GM12878 (cell line): ENCODE results near the gene PLEKHA5.

Source experiments
- CBFB ChIP-seq: IDR thresholded peaks from 2 replicates; pipeline ENCODE4 v1.6.1; 2016; ENCODE audit warnings: antibody characterized with exemption, low read depth
- CTCF ChIP-seq, 3 experiments: IDR thresholded peaks in 2 of 3; conservative IDR thresholded peaks in 1 of 3; 2 replicates each; pipeline ENCODE4 v1.5.1; 2011; ENCODE audit warnings: low read depth in 3 of 3, low read length in 3 of 3, mild to moderate bottlenecking in 3 of 3, control low read depth in 2 of 3, moderate library complexity in 2 of 3, inconsistent platforms in 1 of 3, mixed read lengths in 1 of 3; ENCODE audit not compliant: control insufficient read depth in 2 of 3, insufficient read depth in 1 of 3; ENCODE audit errors: extremely low read depth in 1 of 3
- GABPA ChIP-seq: IDR thresholded peaks from 2 replicates; pipeline ENCODE4 v1.6.1; 2014; ENCODE audit warnings: antibody characterized with exemption, low read depth, mild to moderate bottlenecking, inconsistent platforms
- POLR2A ChIP-seq: IDR thresholded peaks from 2 replicates; pipeline ENCODE4 v1.6.1; 2011; ENCODE audit warnings: low read depth, mild to moderate bottlenecking, low read length
- POLR2AphosphoS5 ChIP-seq: IDR thresholded peaks from 2 replicates; pipeline ENCODE4 v1.6.1; 2011; ENCODE audit warnings: mild to moderate bottlenecking, low read length, inconsistent platforms
- POU2F2 ChIP-seq: IDR thresholded peaks from 3 replicates; pipeline ENCODE4 v1.6.1; 2011; ENCODE audit warnings: low read depth, mild to moderate bottlenecking, low read length, borderline replicate concordance
- SMARCA5 ChIP-seq: fragments of 450-650 bp; IDR thresholded peaks from 2 replicates; pipeline ENCODE4 v1.6.1; 2017; ENCODE audit warnings: mild to moderate bottlenecking
- SMC3 ChIP-seq: IDR thresholded peaks from 2 replicates; pipeline ENCODE4 v1.6.1; 2011; ENCODE audit warnings: low read length, improper control_type of control experiment, borderline replicate concordance

GRCh38 chr12:19131025-19131444 lies 1.5 kb downstream of the PLEKHA5 start:
- TF ChIP-seq SMC3 (no peak), POLR2AphosphoS5 (no peak), SMARCA5 (no peak), GABPA (no peak), CTCF (IDR thresholded peaks at IDR 0.05 in 2 of 3, conservative IDR thresholded peaks at IDR 0.05 in 1 of 3; ENCODE audit: control insufficient read depth in 2 of 3, extremely low read depth in 1 of 3, insufficient read depth in 1 of 3, low read depth in 3 of 3, low read length in 3 of 3) (no peak), CBFB (no peak), POLR2A (no peak), POU2F2 (no peak)
